HepG2 (cell line): ENCODE results near the gene CEP78.

ENCODE experiments used
- CTCF ChIP-seq: sonication (generic); formaldehyde crosslinking; IDR thresholded peaks from 2 replicates; pipeline ENCODE4 v1.5.0; 2020; ENCODE audit warnings: mild to moderate bottlenecking, missing genetic modification reagents, moderate library complexity
- JUND ChIP-seq: sonication (generic); formaldehyde crosslinking; IDR thresholded peaks from 2 replicates; pipeline ENCODE4 v1.8.0; 2022; ENCODE audit warnings: mild to moderate bottlenecking, missing genetic modification reagents
- ZNF264 ChIP-seq: sonication (generic); formaldehyde crosslinking; IDR thresholded peaks from 2 replicates; pipeline ENCODE4 v1.4.0; 2020; ENCODE audit warnings: missing genetic modification reagents

GRCh38 chr9:78291240-78291925, 55.5 kb downstream of the CEP78 start:
- TF ChIP-seq JUND (no peak), CTCF (CRISPR knock-in tag) (no peak), ZNF264 (CRISPR knock-in tag) (no peak)
